ENCODE data around the gene TK2.
"Not testable (repeated sequence)": the region's sequence is repeated elsewhere in the genome, so short reads cannot be mapped to it uniquely, and the experiment has no call there.

The TK2 gene

DNA sequence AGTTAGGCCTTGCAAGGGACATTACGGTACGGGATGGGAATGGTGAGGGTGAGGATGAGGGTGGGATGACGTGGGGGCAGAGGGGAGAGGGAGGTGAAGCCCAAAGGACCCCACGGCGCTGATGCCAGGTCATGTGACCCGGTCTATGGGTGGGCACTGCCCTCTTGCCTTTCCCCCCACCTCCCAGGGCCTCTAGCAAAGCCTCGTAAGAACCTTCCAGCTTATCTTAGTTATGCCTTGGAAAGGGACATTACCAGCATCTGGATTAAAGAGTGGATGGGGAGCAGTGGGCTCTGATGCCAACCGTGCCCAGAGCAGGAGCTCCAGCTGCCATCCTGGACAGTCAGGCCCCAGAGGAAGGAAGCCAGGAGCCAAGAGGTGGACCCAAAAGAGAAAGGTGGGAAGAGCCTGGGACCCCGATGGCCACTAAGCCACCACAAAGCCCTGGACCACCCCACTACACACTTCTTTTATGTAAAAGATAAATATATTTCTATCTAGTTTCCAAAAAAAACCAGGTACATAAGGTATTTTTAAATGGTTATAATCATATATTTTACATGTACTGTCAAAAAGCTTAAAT lies 40.9 kb downstream of the TK2 start:
- POLR2A ChIA-PET (ENCODE audit: low non-redundant PET) = no interaction called here

DNA sequence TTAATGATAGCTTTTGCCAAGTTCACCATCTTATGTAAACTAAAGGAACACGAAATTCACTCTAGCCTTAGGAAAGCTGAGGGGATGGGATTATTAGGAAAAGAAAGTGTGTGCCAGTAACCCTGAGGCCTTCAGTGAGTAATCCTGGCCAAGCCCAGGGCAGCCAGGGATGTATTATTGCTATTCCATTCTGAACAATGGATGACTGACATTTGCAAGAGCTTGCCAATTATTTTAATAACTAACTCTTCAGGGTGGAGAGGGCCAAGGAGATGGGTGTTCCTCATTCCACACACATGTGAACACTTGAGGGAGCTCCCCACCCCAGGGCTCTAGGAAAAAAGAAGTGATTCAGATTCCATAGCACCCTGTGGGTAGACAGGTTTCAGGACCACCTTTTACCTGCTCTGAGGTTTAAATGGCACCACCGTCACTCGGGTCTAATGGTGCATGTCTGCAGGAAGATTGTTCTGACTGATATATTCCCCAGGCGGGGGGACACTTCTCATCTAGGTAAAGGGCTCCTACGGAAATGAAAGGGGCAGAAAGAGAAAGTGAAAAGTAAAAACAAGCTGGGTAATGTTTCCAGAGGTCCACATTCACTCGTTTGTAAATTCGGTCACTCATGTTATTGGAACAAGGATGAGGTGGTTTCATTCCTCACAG lies 41.5 kb downstream of the TK2 start:
- peak; percentile 96 for DNase-seq (ENCODE audit: low spot score)
- TF ChIP-seq, protein P1, sequence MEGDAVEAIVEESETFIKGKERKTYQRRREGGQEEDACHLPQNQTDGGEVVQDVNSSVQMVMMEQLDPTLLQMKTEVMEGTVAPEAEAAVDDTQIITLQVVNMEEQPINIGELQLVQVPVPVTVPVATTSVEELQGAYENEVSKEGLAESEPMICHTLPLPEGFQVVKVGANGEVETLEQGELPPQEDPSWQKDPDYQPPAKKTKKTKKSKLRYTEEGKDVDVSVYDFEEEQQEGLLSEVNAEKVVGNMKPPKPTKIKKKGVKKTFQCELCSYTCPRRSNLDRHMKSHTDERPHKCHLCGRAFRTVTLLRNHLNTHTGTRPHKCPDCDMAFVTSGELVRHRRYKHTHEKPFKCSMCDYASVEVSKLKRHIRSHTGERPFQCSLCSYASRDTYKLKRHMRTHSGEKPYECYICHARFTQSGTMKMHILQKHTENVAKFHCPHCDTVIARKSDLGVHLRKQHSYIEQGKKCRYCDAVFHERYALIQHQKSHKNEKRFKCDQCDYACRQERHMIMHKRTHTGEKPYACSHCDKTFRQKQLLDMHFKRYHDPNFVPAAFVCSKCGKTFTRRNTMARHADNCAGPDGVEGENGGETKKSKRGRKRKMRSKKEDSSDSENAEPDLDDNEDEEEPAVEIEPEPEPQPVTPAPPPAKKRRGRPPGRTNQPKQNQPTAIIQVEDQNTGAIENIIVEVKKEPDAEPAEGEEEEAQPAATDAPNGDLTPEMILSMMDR (conservative IDR thresholded peaks at IDR 0.05; ENCODE audit: low read depth) = 0 out of 2 replicates have a peak, but pooled peaks have one; percentile 15
- POLR2A ChIA-PET (ENCODE audit: low non-redundant PET) = no interaction called here
- CTCF ChIA-PET = interaction anchor here (0.7 kb wide), 1 partner anchor 55 kb away, joined by 5 read pairs; no protein-coding TSS in a partner anchor
- H3K27ac ChIP-seq = peak overlapping the region; percentile 91

More for the DNA sequence above, 40.9 kb downstream of the TK2 start:
- DNase-seq (ENCODE audit: low spot score) = no peak
- TF ChIP-seq, protein P1 (conservative IDR thresholded peaks at IDR 0.05; ENCODE audit: low read depth) = no peak
- CTCF ChIA-PET = interaction anchor here (0.7 kb wide), 1 partner anchor 55 kb away, joined by 5 read pairs; no protein-coding TSS in a partner anchor
- H3K27ac ChIP-seq = peak overlapping the region; percentile 91

DNA sequence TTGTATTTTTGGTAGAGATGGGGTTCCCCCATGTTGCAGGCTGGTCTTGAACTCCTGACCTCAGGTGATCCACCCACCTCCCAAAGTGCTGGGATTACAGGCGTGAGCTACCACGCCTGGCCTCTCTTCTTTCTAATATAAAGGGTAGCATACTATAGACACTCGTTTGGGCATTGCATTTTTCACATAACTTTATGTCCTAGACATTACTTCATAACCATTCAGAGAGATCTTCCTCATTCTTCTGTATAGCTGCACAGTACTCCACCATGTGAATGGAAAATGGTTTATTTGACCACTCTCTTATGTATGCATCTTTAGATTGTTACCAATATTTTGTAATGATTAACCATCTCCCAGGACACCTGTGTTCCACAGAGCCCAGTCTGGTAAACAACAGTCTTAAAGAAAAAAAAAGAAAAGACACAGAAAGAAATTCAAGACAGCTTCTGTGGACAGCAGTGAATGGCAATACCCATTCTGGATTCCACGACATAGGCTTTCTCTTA lies 42.1 kb downstream of the TK2 start:
- DNase-seq (ENCODE audit: low spot score) = no peak
- peak overlapping the region; percentile 73 for H3K27ac ChIP-seq
- TF ChIP-seq, protein P1 (conservative IDR thresholded peaks at IDR 0.05; ENCODE audit: low read depth) = no peak
- POLR2A ChIA-PET (ENCODE audit: low non-redundant PET) = no interaction called here
- CTCF ChIA-PET = no interaction called here

GRCh38 chr16:66503612-66504011 lies 46.3 kb downstream of the TK2 start:
- CTCF ChIA-PET = no interaction called here
- POLR2A ChIA-PET (ENCODE audit: low non-redundant PET) = no interaction called here
- TF ChIP-seq, protein P1 (conservative IDR thresholded peaks at IDR 0.05; ENCODE audit: low read depth) = no peak
- DNase-seq (ENCODE audit: low spot score) = no peak
- no peak overlapping the region for H3K27ac ChIP-seq

- H3K27ac ChIP-seq = peak overlapping the region; percentile 86
- no peak for DNase-seq (ENCODE audit: low spot score)
- POLR2A ChIA-PET (ENCODE audit: low non-redundant PET) = no interaction called here
- TF ChIP-seq, protein P1 (conservative IDR thresholded peaks at IDR 0.05; ENCODE audit: low read depth) = no peak
- CTCF ChIA-PET = no interaction called here
These were observed 46.9 kb downstream of the TK2 start for GRCh38 chr16:66503030-66503429.

- peak; percentile 36 for DNase-seq (ENCODE audit: low spot score)
- TF ChIP-seq, protein P1 (conservative IDR thresholded peaks at IDR 0.05; ENCODE audit: low read depth) = no peak
- POLR2A ChIA-PET (ENCODE audit: low non-redundant PET) = no interaction called here
- CTCF ChIA-PET = interaction anchor here (0.8 kb wide), 1 partner anchor 95 kb away, joined by 3 read pairs; no protein-coding TSS in a partner anchor
- peak overlapping the region; percentile 86 for H3K27ac ChIP-seq
These were observed 47.7 kb downstream of the TK2 start for GRCh38 chr16:66502020-66502913.

DNA sequence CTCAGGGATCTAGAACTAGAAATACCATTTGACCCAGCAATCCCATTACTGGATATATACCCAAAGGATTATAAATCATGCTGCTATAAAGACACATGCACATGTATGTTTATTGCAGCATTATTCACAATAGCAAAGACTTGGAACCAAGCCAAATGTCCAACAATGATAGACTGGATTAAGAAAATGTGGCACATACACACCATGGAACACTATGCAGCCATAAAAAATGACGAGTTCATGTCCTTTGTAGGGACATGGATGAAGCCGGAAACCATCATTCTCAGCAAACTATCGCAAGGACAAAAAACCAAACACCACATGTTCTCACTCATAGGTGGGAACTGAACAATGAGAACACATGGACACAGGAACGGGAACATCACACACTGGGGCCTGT lies 48.4 kb downstream of the TK2 start:
- POLR2A ChIA-PET (ENCODE audit: low non-redundant PET) = not testable (repeated sequence)

DNA sequence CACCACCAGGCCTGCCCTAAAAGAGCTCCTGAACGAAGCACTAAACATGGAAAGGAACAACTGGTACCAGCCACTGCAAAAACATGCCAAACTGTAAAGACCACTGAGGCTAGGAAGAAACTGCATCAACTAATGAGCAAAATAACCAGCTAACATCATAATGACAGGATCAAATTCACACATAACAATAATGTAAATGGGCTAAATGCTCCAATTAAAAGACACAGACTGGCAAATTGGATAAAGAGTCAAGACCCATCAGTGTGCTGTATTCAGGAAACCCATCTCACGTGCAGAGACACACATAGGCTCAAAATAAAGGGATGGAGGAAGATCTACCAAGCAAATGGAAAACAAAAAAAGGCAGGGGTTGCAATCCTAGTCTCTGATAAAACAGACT lies 52.0 kb downstream of the TK2 start:
- POLR2A ChIA-PET (ENCODE audit: low non-redundant PET) = not testable (repeated sequence)

More for the DNA sequence above, 48.4 kb downstream of the TK2 start:
- CTCF ChIA-PET; DNase-seq (ENCODE audit: low spot score): not testable (repeated sequence)
- peak overlapping the region; percentile 86 for H3K27ac ChIP-seq

GRCh38 chr16:66496226-66496625 lies 53.7 kb downstream of the TK2 start:
- DNase-seq (ENCODE audit: low spot score); H3K27ac ChIP-seq; POLR2A ChIA-PET (ENCODE audit: low non-redundant PET); CTCF ChIA-PET: not testable (repeated sequence)

More for the DNA sequence above, 52.0 kb downstream of the TK2 start:
- CTCF ChIA-PET; DNase-seq (ENCODE audit: low spot score); H3K27ac ChIP-seq: not testable (repeated sequence)

All from RWPE1 (cell line).